ENCODE data around the gene CCR2. TPM values are rescaled to one million over a fixed set of nuclear protein-coding genes. Genes with fewer than 3 reads are reported as not detected.
"Not testable (repeated sequence)": the region's sequence is repeated elsewhere in the genome, so short reads cannot be mapped to it uniquely, and the experiment has no call there.

CCR2 gene
- not detected for polyA plus RNA-seq (2013, experiment 1 of 4)
- polyA plus RNA-seq (2013, experiment 2 of 4): not detected
- polyA plus RNA-seq (2013, experiment 3 of 4): not detected
- not detected for polyA plus RNA-seq (2013, experiment 4 of 4)

DNA sequence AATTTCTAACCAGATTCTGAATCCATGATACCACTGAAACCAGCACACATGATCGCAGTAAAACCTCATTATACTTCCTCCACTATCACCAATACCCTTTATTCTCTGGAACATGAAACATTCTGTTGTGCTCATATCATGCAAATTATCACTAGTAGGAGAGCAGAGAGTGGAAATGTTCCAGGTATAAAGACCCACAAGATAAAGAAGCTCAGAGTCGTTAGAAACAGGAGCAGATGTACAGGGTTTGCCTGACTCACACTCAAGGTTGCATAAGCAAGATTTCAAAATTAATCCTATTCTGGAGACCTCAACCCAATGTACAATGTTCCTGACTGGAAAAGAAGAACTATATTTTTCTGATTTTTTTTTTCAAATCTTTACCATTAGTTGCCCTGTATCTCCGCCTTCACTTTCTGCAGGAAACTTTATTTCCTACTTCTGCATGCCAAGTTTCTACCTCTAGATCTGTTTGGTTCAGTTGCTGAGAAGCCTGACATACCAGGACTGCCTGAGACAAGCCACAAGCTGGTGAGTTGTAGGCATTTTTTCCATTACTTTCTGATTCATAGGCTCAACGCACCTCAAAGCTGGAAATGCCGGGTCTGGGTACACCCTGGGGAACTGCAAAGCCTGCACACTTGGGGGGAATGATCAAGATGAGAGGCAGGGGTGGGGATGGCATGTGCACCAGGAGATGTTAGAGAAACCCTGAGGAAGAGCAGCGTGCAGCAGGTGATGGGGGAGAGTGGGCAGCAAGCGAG is at the start of gene CCR2:
CCR2 (plus strand) TSS at position 465 of the 764 bp plus-strand sequence. CDS start 3,417 bp downstream, outside the sequence.
- no peaks in the 10 kb centered on the region for H3K9me3 ChIP-seq (ENCODE audit: control insufficient read depth, low read length)
- WGBS, 2 experiments: 91 to 95% methylated on average over 7 of the region's 7 CpGs
- H3K36me3 ChIP-seq (ENCODE audit: control insufficient read depth, insufficient read depth, low read length): no peaks in the 10 kb centered on the region
- H3K27me3 ChIP-seq (ENCODE audit: control insufficient read depth, insufficient read depth, low read length, poor library complexity, severe bottlenecking): no peaks in the 10 kb centered on the region
- H3K4me1 ChIP-seq (ENCODE audit: control insufficient read depth, insufficient read depth, low read length): no peaks in the 10 kb centered on the region
- H3K27ac ChIP-seq (ENCODE audit: insufficient read depth, low read depth, low read length, poor library complexity, severe bottlenecking): no peak within 1 kb of the TSS
- no peak within 1 kb of the TSS for H3K4me3 ChIP-seq (ENCODE audit: insufficient read depth, low read depth, low read length)

DNA sequence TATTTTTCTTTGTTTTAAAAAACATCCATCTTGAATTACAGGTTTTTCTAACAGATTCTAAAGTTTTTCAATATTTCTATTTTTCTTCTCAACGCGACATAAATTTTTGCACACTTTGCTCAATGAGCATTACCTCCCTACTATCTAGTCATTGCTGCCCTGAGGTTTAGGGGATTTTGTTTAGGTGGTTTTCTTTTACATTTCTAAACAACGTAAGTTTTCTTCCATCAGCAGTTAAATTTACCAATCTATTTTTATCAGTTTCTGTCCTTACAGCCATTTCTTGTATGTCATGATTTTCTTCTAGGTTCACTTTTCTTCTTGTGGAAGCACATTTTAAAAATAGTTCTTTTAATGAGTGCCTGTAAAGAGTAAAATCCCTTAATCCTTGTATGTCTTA is 49.2 kb upstream of the CCR2 start:
- Histone ChIP-seq H3K27ac (ENCODE audit: insufficient read depth, low read depth, low read length, poor library complexity, severe bottlenecking) (no peak overlapping the region), H3K27me3 (ENCODE audit: control insufficient read depth, insufficient read depth, low read length, poor library complexity, severe bottlenecking) (no peaks in the 10 kb centered on the region), H3K4me1 (ENCODE audit: control insufficient read depth, insufficient read depth, low read length) (no peaks in the 10 kb centered on the region), H3K36me3 (ENCODE audit: control insufficient read depth, insufficient read depth, low read length) (no peaks in the 10 kb centered on the region), H3K9me3 (ENCODE audit: control insufficient read depth, low read length) (no peaks in the 10 kb centered on the region), H3K4me3 (ENCODE audit: insufficient read depth, low read depth, low read length) (no peak overlapping the region)
- WGBS, 2 experiments: 89 to 100% methylated on average over 2 to 3 of the region's 3 CpGs

DNA sequence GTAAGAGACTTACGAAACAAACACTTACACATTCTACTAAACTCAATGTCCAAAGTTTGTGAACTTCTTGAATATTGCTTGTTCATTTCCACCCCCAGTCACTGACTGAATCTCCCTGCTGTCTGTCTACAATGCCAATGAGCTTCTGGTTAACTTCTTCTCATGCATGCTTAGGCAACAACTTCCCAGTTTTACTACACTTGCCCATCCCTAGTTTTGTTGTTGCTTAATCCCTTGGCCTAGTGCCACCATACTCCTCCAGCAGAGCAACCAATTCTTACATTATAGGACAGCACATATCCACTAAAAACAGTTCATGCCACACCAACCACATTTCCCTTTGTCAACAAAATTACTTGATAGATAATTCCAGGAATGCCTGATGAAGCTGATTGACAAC is 40.9 kb upstream of the CCR2 start:
- H3K27me3 ChIP-seq (ENCODE audit: control insufficient read depth, insufficient read depth, low read length, poor library complexity, severe bottlenecking): no peaks in the 10 kb centered on the region
- H3K27ac ChIP-seq (ENCODE audit: insufficient read depth, low read depth, low read length, poor library complexity, severe bottlenecking): no peak overlapping the region
- no peak overlapping the region for H3K4me3 ChIP-seq (ENCODE audit: insufficient read depth, low read depth, low read length)
- H3K36me3 ChIP-seq (ENCODE audit: control insufficient read depth, insufficient read depth, low read length): no peaks in the 10 kb centered on the region
- no peaks in the 10 kb centered on the region for H3K9me3 ChIP-seq (ENCODE audit: control insufficient read depth, low read length)
- WGBS, 2 experiments: 92 to 100% methylated on average over 1 of the region's 1 CpG
- H3K4me1 ChIP-seq (ENCODE audit: control insufficient read depth, insufficient read depth, low read length): no peaks in the 10 kb centered on the region

DNA sequence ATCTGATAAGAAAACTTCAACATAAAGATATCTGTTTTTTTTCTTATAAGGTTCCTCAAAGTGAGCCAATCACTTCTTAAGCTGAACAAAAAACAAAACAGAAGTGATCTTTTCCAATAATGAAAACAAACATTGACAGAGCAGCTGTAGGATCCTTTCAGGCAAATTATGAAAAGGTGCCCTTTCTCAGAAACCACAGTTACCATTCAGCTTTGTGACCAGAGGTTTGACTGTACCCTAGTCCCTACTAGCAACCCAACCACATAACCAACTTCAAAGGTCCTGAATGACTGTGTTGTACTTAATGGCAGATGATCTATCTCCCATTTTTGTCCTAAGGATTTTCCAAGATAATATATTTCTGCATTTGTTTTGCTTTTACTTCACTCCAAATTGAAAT is 39.4 kb upstream of the CCR2 start:
- no peaks in the 10 kb centered on the region for H3K9me3 ChIP-seq (ENCODE audit: control insufficient read depth, low read length)
- no peaks in the 10 kb centered on the region for H3K4me1 ChIP-seq (ENCODE audit: control insufficient read depth, insufficient read depth, low read length)
- no peaks in the 10 kb centered on the region for H3K27me3 ChIP-seq (ENCODE audit: control insufficient read depth, insufficient read depth, low read length, poor library complexity, severe bottlenecking)
- no peak overlapping the region for H3K27ac ChIP-seq (ENCODE audit: insufficient read depth, low read depth, low read length, poor library complexity, severe bottlenecking)
- H3K4me3 ChIP-seq (ENCODE audit: insufficient read depth, low read depth, low read length): no peak overlapping the region
- H3K36me3 ChIP-seq (ENCODE audit: control insufficient read depth, insufficient read depth, low read length): no peaks in the 10 kb centered on the region

DNA sequence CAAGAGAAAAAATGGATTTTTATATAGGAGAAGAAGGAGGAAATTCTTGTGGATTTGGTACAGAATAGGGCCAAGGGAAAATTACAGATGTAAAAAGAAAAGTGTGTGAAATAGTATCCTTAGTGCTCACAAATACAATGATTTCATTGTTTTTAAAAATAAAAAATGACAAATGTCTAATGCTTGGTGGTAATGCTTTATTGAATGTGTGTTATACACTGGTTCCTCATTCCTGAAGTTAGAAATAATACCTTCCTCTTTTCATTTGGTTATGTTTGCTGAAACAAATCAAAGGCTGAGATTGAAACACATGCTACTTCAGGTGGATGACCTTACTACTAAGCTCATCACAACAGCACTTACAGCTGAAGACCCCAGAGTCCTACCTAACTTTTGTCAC is 37.7 kb upstream of the CCR2 start:
- Histone ChIP-seq H3K4me3 (ENCODE audit: insufficient read depth, low read depth, low read length) (no peak overlapping the region), H3K9me3 (ENCODE audit: control insufficient read depth, low read length) (no peaks in the 10 kb centered on the region), H3K27ac (ENCODE audit: insufficient read depth, low read depth, low read length, poor library complexity, severe bottlenecking) (no peak overlapping the region), H3K36me3 (ENCODE audit: control insufficient read depth, insufficient read depth, low read length) (no peaks in the 10 kb centered on the region), H3K27me3 (ENCODE audit: control insufficient read depth, insufficient read depth, low read length, poor library complexity, severe bottlenecking) (no peaks in the 10 kb centered on the region), H3K4me1 (ENCODE audit: control insufficient read depth, insufficient read depth, low read length) (no peaks in the 10 kb centered on the region)

DNA sequence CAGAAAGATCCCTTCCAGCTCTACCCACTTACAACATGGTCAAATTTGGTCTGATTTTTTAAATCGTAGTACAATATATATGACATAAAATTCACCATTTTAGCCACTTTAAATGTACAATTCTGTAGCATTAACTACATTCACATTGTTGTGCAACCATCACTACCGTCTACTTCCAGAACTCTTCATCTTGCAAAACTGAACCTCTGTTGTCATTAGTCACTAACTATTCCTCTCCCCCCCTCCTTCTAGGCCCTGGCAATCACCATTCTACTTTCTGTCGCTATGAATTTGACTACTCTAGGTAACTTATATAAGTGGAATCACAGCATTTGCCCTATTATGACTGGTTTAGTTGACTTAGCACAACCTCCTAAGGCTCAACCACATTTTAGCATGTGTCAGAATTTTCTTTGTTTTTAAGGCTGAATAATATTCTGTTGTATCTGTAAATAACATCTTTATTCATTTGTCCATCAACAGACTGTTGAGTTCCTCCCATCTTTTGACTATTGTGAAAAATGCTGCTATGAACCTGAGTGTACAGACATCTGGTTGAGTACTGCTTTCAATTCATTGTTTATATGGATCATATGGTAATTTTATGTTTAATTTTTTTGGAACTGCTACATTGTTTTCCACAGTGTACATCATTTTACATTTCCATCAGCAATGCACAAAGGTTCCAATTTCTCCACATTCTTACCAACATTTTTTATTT is 35.5 kb upstream of the CCR2 start:
- no peaks in the 10 kb centered on the region for H3K27me3 ChIP-seq (ENCODE audit: control insufficient read depth, insufficient read depth, low read length, poor library complexity, severe bottlenecking)
- no peak overlapping the region for H3K4me3 ChIP-seq (ENCODE audit: insufficient read depth, low read depth, low read length)
- no peaks in the 10 kb centered on the region for H3K4me1 ChIP-seq (ENCODE audit: control insufficient read depth, insufficient read depth, low read length)
- no peaks in the 10 kb centered on the region for H3K36me3 ChIP-seq (ENCODE audit: control insufficient read depth, insufficient read depth, low read length)
- H3K9me3 ChIP-seq (ENCODE audit: control insufficient read depth, low read length): no peaks in the 10 kb centered on the region
- H3K27ac ChIP-seq (ENCODE audit: insufficient read depth, low read depth, low read length, poor library complexity, severe bottlenecking): no peak overlapping the region
- WGBS, 2 experiments: 94 to 95% methylated on average over 3 of the region's 3 CpGs

DNA sequence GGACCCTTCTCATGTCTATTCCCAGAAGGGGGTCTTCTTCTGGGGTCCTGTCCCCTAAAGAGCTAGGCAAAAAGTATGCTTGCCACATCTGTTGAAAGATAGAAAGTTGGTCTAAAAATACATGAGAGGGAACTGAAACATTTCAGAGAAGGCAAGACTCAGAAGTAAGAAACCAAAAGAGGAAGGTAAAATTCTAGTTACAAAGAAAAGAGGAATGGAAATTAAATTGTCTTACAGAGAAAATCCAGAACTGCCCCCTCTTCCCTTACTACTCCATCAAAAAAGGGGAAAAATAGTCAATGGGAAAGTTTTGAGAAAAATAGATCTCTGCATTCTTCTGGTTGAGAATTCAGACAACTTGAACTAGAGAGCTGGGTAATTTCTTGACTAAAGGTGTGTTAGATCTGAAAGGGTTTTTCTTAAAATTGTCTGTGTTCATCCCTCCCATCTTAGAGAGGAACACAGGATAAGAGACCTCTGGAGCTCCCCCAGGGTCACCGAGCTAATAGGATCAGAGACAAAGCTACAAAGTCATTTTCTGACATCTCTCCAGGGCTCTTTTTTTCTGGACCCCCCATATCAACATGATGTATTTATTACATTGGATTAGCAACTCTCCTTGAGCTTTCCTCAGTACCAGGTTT is 32.3 kb upstream of the CCR2 start:
- Histone ChIP-seq H3K4me3 (ENCODE audit: insufficient read depth, low read depth, low read length) (no peak overlapping the region), H3K27ac (ENCODE audit: insufficient read depth, low read depth, low read length, poor library complexity, severe bottlenecking) (no peak overlapping the region), H3K27me3 (ENCODE audit: control insufficient read depth, insufficient read depth, low read length, poor library complexity, severe bottlenecking) (no peaks in the 10 kb centered on the region), H3K4me1 (ENCODE audit: control insufficient read depth, insufficient read depth, low read length) (no peaks in the 10 kb centered on the region), H3K36me3 (ENCODE audit: control insufficient read depth, insufficient read depth, low read length) (no peaks in the 10 kb centered on the region), H3K9me3 (ENCODE audit: control insufficient read depth, low read length) (no peaks in the 10 kb centered on the region)
- WGBS, 2 experiments: 83 to 94% methylated on average over 1 of the region's 1 CpG

DNA sequence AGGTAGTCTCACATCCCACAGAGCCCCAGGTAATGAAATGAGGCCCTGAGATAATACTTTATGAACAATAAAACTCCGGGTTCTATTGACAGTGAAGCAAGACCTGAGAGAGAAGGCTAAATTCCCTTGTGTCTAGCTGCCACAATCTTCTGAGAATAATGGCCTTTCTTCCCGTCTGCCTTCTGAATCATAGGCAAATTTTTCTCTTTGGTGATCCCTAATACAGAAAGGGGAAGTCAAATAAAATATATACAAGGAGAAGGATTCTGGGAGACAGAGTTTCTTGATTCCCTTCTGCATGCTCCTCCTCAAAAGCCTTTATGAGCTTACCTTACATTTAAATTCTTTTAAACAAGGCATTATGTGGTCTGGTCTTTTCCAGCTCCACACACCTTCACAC is 29.9 kb upstream of the CCR2 start:
- H3K27ac ChIP-seq (ENCODE audit: insufficient read depth, low read depth, low read length, poor library complexity, severe bottlenecking): no peak overlapping the region
- H3K36me3 ChIP-seq (ENCODE audit: control insufficient read depth, insufficient read depth, low read length): no peaks in the 10 kb centered on the region
- WGBS, 2 experiments: 77 to 90% methylated on average over 2 of the region's 2 CpGs
- H3K27me3 ChIP-seq (ENCODE audit: control insufficient read depth, insufficient read depth, low read length, poor library complexity, severe bottlenecking): no peaks in the 10 kb centered on the region
- H3K9me3 ChIP-seq (ENCODE audit: control insufficient read depth, low read length): no peaks in the 10 kb centered on the region
- no peak overlapping the region for H3K4me3 ChIP-seq (ENCODE audit: insufficient read depth, low read depth, low read length)
- H3K4me1 ChIP-seq (ENCODE audit: control insufficient read depth, insufficient read depth, low read length): no peaks in the 10 kb centered on the region

DNA sequence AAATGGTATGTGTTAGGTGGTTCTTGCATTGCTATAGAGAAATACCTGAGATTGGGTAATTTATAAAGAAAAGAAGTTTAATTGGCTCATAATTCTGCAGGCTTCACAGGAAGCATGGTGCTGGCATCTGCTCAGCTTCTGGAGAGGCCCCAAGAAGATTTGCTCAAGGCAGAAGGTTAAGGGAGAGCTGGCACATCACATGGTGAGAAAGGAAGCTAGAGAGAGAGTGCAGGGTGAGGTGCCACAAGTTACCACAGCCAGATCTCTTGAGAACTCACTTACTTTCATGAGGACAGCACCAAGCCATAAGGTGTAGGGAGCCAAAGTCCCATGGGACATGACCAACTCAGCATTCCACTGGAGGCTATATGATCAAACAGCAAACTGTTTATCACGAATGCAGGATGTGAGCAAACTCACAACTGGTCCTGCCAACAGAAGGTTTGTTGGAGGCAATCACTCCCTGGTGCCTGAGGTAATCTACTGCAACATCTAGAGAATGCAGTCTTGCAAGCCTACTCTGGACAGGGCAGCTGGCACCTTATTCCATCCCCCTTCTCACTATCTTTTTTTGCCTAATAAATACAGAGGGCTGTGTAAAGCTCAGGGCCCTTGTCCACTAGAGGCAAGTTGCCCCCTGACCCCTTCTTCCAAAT is 28.1 kb upstream of the CCR2 start:
- WGBS, 2 experiments: 86 to 92% methylated on average over 1 of the region's 1 CpG
- Histone ChIP-seq H3K4me1 (ENCODE audit: control insufficient read depth, insufficient read depth, low read length) (no peaks in the 10 kb centered on the region), H3K9me3 (ENCODE audit: control insufficient read depth, low read length) (no peaks in the 10 kb centered on the region), H3K36me3 (ENCODE audit: control insufficient read depth, insufficient read depth, low read length) (no peaks in the 10 kb centered on the region), H3K27me3 (ENCODE audit: control insufficient read depth, insufficient read depth, low read length, poor library complexity, severe bottlenecking) (no peaks in the 10 kb centered on the region), H3K27ac (ENCODE audit: insufficient read depth, low read depth, low read length, poor library complexity, severe bottlenecking) (no peak overlapping the region), H3K4me3 (ENCODE audit: insufficient read depth, low read depth, low read length) (no peak overlapping the region)

DNA sequence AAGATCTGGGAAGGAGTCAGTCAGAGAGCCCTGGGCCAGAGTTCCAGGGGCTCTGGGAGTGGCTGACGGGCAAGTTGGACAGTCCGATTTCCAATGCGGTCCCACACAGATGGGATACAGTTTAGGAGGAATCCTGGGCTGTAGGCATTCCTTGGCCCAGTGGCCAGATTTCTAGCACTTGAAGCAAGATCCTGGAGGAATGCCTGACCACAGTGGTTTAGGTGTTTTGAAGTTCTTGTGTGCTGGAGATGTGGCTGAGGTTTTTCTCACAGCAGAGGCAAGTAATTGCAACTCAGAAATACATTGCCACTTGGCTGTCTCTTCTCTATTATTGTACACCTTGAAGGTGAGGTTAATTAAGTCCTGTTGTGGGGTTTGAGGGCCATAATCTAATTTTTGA is 23.2 kb upstream of the CCR2 start:
- not testable (repeated sequence) for H3K27ac ChIP-seq (ENCODE audit: insufficient read depth, low read depth, low read length, poor library complexity, severe bottlenecking); H3K27me3 ChIP-seq (ENCODE audit: control insufficient read depth, insufficient read depth, low read length, poor library complexity, severe bottlenecking); H3K4me1 ChIP-seq (ENCODE audit: control insufficient read depth, insufficient read depth, low read length); H3K9me3 ChIP-seq (ENCODE audit: control insufficient read depth, low read length); H3K36me3 ChIP-seq (ENCODE audit: control insufficient read depth, insufficient read depth, low read length); H3K4me3 ChIP-seq (ENCODE audit: insufficient read depth, low read depth, low read length)
- WGBS, 2 experiments: 94% methylated on average over 3 of the region's 3 CpGs
